Measurements from ENCODE around the gene PTPRM.

The PTPRM gene

DNA sequence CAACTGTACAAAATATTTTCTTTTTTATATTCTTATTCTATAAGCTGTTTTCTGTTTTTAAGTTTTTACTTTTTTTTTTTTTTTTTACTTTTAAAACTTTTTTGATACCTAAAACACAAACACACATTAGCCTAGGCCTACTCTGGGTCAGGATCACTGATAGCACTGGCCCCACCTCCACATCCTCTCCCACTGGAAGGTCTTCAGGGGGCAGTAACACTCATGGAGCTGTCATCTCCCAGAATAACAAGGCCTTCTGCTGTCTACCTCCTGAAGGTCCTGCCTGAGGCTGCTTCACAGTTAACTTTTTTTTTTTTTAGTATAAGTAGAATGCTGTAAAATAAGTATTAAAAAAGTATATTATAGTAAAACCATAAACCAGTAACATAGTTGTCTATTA lies 415.1 kb downstream of the PTPRM start:
- no peak for TF ChIP-seq EZH2phosphoT487 (IDR thresholded peaks at IDR 0.05; ENCODE audit: borderline replicate concordance, low read length)
- TF ChIP-seq, protein P1, sequence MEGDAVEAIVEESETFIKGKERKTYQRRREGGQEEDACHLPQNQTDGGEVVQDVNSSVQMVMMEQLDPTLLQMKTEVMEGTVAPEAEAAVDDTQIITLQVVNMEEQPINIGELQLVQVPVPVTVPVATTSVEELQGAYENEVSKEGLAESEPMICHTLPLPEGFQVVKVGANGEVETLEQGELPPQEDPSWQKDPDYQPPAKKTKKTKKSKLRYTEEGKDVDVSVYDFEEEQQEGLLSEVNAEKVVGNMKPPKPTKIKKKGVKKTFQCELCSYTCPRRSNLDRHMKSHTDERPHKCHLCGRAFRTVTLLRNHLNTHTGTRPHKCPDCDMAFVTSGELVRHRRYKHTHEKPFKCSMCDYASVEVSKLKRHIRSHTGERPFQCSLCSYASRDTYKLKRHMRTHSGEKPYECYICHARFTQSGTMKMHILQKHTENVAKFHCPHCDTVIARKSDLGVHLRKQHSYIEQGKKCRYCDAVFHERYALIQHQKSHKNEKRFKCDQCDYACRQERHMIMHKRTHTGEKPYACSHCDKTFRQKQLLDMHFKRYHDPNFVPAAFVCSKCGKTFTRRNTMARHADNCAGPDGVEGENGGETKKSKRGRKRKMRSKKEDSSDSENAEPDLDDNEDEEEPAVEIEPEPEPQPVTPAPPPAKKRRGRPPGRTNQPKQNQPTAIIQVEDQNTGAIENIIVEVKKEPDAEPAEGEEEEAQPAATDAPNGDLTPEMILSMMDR (IDR thresholded peaks at IDR 0.05; ENCODE audit: low read depth, low read length, poor library complexity, severe bottlenecking), result no peak
- Histone ChIP-seq H3K4me1 (ENCODE audit: control insufficient read depth, low read length) (no peaks in the 10 kb centered on the region), H3K9me2 (replicated peaks; ENCODE audit: control insufficient read depth, low read length) (no peaks in the 10 kb centered on the region), H3K9me3 (ENCODE audit: control insufficient read depth, insufficient read depth, low read length) (no peaks in the 10 kb centered on the region), H3K36me3 (ENCODE audit: control insufficient read depth, low read length) (no peaks in the 10 kb centered on the region), H3F3A (ENCODE audit: control insufficient read depth, insufficient read depth) (no peaks in the 10 kb centered on the region), H3K4me3 (ENCODE audit: low read length) (no peak overlapping the region), H3K79me2 (ENCODE audit: control insufficient read depth, low read length) (no peaks in the 10 kb centered on the region), H4K20me1 (ENCODE audit: control insufficient read depth, insufficient read depth, low read depth, low read length) (no peaks in the 10 kb centered on the region), H3K27ac (ENCODE audit: low read depth, low read length) (no peak overlapping the region), H3K27me3 (ENCODE audit: control insufficient read depth, low read length) (no peaks in the 10 kb centered on the region), H3K4me2 (ENCODE audit: low read length) (no peak overlapping the region)

- H3K27ac ChIP-seq (ENCODE audit: low read depth, low read length), result no peak overlapping the region
- no peaks in the 10 kb centered on the region for H4K20me1 ChIP-seq (ENCODE audit: control insufficient read depth, insufficient read depth, low read depth, low read length)
- H3K9me2 ChIP-seq (replicated peaks; ENCODE audit: control insufficient read depth, low read length), result no peaks in the 10 kb centered on the region
- no peak overlapping the region for H3K4me2 ChIP-seq (ENCODE audit: low read length)
- no peaks in the 10 kb centered on the region for H3K79me2 ChIP-seq (ENCODE audit: control insufficient read depth, low read length)
- H3K36me3 ChIP-seq (ENCODE audit: control insufficient read depth, low read length), result no peaks in the 10 kb centered on the region
- no peaks in the 10 kb centered on the region for H3K4me1 ChIP-seq (ENCODE audit: control insufficient read depth, low read length)
- no peak for TF ChIP-seq EZH2phosphoT487 (IDR thresholded peaks at IDR 0.05; ENCODE audit: borderline replicate concordance, low read length)
- TF ChIP-seq, protein P1 (IDR thresholded peaks at IDR 0.05; ENCODE audit: low read depth, low read length, poor library complexity, severe bottlenecking), result no peak
- H3K9me3 ChIP-seq (ENCODE audit: control insufficient read depth, insufficient read depth, low read length), result no peaks in the 10 kb centered on the region
- no peaks in the 10 kb centered on the region for H3F3A ChIP-seq (ENCODE audit: control insufficient read depth, insufficient read depth)
- H3K4me3 ChIP-seq (ENCODE audit: low read length), result no peak overlapping the region
- no peaks in the 10 kb centered on the region for H3K27me3 ChIP-seq (ENCODE audit: control insufficient read depth, low read length)
These were observed 420.3 kb downstream of the PTPRM start for GRCh38 chr18:7987284-7987976.

- no peaks in the 10 kb centered on the region for H3K36me3 ChIP-seq (ENCODE audit: control insufficient read depth, low read length)
- no peaks in the 10 kb centered on the region for H3K4me1 ChIP-seq (ENCODE audit: control insufficient read depth, low read length)
- H4K20me1 ChIP-seq (ENCODE audit: control insufficient read depth, insufficient read depth, low read depth, low read length), result no peaks in the 10 kb centered on the region
- no peak overlapping the region for H3K4me3 ChIP-seq (ENCODE audit: low read length)
- H3K9me3 ChIP-seq (ENCODE audit: control insufficient read depth, insufficient read depth, low read length), result no peaks in the 10 kb centered on the region
- no peak for TF ChIP-seq EZH2phosphoT487 (IDR thresholded peaks at IDR 0.05; ENCODE audit: borderline replicate concordance, low read length)
- TF ChIP-seq, protein P1 (IDR thresholded peaks at IDR 0.05; ENCODE audit: low read depth, low read length, poor library complexity, severe bottlenecking), result no peak
- H3K4me2 ChIP-seq (ENCODE audit: low read length), result no peak overlapping the region
- H3K27ac ChIP-seq (ENCODE audit: low read depth, low read length), result no peak overlapping the region
- no peaks in the 10 kb centered on the region for H3K9me2 ChIP-seq (replicated peaks; ENCODE audit: control insufficient read depth, low read length)
- H3F3A ChIP-seq (ENCODE audit: control insufficient read depth, insufficient read depth), result no peaks in the 10 kb centered on the region
- H3K27me3 ChIP-seq (ENCODE audit: control insufficient read depth, low read length), result no peaks in the 10 kb centered on the region
- H3K79me2 ChIP-seq (ENCODE audit: control insufficient read depth, low read length), result no peaks in the 10 kb centered on the region
These were observed 423.6 kb downstream of the PTPRM start for GRCh38 chr18:7990670-7991069.
